ENCODE data around the gene COL11A2.

Gene COL11A2

DNA sequence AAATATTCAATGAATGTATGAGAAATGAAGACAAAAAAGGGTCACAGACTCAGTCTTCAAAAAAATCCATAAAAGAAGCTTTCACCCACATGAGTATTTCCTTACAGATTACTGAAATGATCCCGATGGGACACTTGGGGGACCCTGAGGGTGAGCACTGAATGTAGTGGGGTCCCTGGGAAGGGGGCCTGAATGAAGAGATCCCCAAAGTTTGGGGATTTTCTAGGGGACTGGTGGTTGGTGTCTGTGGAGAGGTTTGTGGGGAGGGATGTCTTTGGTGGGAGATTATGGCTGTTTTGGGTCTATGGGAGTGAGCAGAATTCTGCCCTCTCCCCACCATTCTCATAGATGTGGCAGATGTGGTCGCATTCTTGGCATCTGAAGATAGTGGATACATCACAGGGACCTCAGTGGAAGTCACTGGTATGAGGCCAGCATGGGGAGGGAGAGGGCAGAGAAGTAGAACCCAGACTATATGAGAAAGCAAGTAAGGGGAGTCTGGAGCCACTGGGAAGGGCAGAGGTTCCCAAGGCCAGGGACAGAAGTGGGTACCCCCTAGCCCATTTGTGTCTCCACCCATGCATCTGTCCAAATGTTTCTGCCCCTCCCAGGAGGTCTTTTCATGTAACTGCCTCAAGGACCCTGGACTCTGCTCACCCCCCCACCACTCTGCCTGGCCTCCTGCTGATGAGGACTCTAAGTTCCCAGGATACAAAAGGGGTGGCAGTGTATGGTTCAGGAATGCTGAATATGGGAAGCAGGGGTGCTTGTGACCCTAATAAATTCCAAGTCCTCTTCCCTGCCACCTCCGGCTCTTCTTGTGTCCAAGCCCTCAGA lies 14.0 kb upstream of the COL11A2 start:
- DNase-seq = no peak

DNA sequence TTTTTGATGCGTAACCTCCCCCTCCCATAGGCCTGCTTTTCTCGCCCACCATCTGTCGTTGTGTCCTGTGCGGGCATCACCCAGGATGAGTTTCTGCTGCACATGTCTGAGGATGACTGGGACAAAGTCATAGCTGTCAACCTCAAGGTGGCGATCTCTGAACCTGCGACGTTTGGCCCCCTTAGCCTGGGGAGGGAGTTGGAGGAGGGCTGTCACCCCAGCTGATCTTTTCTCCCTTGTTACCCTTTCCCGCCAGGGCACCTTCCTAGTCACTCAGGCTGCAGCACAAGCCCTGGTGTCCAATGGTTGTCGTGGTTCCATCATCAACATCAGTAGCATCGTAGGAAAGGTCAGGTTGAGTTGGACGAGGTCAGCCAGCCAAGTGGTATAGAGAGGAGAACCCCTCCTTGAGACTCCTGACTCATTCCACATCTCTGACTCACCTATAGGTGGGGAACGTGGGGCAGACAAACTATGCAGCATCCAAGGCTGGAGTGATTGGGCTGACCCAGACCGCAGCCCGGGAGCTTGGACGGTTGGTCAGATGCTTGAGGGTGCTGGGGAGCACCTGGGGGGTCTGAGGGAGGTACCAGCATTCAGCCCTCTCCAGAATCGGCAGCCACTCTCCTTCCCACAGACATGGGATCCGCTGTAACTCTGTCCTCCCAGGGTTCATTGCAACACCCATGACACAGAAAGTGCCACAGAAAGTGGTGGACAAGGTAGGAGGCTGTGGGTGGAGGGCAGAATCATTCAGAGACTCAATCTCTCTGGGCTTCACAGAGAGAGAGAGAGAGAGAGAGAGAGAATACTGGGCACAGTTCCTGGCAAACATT lies 13.1 kb upstream of the COL11A2 start:
- DNase-seq = no peak

DNA sequence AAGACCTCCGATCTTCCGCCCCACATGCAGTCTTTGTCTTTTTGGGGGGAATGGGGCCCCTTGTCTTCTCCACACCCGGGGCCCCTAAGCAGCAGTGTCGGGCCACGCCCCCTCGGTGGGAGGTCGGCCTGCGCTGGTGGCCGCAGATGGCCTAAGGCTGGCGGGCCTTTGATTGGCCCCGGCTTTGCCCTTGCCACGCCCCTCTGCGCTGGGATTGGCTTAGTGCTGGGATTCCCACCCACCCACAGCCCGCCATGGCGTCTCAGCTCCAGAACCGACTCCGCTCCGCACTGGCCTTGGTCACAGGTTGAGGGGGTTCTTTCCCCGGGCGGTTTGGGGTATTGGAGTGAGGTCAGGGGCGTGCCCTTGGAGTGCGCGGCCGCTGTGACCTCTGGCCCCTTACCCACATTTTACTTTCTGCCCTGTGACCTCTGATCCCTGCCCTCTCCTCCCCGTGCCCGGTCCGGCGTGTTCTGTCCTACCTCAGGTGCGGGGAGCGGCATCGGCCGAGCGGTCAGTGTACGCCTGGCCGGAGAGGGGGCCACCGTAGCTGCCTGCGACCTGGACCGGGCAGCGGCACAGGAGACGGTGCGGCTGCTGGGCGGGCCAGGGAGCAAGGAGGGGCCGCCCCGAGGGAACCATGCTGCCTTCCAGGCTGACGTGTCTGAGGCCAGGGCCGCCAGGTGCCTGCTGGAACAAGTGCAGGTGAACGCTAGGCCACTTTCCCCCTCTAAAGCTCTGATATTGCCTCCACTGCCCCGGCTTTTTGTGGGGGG lies 12.3 kb upstream of the COL11A2 start, which contains the start of gene HSD17B8:
Gene HSD17B8, plus strand, starts transcription at position 241 of the 776 bp plus-strand sequence. Its CDS starts 14 bp downstream, at position 255.
- DNase-seq = peak; percentile 72

DNA sequence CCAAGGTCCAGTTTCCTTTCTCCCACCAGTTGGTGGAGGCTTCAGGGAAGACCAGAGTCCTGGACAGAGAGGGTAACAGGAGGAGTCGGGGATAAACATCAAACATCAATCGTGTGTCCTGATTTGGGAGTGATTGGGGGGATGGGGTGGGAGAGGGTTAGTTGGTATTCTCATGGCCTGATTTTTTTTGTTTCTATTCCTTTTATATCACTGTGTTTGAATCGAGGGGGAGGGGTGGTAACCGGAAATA lies 11.8 kb upstream of the COL11A2 start:
- no peak for DNase-seq

DNA sequence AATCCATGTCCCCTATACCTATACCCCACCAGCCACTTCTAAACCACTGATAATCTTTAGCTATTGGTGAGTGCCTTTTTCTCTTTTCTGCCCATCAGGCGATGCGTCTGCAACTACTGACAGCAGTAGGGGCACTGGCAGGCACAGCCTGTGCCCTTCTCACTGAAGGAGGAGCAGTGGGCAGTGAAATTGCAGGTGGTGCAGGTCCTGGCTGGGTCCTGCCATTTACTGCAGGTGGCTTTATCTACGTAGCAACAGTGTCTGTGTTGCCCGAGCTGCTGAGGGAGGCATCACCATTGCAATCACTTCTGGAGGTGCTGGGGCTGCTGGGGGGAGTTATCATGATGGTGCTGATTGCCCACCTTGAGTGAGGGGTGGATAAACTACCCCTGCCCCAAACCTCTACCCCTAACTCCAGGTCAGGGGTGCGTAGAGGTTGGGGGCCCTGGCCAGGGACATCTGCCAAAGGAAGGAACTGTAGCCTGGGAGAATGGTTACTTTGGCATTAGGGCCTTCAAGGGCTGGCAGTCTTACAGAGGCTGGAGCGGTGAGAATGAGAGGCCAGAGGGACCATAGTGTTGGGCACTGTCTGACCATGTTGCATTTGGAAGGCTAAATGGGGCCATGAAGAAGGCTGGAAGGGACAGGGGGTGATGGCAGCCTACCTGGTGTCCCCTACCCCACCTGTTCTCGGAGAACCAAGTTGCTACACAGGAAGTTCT lies 11.3 kb upstream of the COL11A2 start:
- no peak for DNase-seq

DNA sequence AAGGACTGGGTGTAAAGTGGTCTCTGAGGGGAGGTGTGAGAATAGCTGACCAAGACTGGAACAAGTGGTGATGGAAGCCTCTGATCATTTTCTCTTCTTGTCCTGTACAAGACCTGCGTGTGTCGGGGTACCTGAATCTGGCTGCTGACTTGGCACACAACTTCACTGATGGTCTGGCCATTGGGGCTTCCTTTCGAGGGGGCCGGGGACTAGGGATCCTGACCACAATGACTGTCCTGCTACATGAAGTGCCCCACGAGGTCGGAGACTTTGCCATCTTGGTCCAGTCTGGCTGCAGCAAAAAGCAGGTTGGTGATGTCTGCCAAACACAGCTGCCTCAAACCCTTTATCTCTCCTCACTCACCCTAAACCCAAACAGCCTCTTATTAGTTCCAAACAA lies 10.5 kb upstream of the COL11A2 start:
- no peak for DNase-seq

DNA sequence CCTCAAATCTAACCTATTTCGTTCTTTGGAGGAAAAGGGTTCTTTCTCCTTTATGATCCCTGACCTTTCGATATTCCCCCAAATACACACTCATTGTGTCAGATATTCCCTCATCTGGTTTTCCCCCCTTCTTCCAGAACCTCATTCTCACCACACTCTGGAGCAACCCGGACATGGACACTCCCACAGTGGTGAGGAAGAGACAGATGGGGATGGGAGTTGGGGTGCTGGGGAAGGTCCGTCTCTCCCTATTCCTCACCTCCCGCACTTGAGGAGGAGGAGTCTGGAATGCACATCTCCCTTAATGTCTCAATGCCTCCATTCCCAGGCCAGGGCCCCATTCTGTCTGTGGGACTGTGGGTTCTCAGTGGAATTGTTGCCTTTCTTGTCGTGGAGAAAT lies 9.7 kb upstream of the COL11A2 start:
- DNase-seq = no peak

DNA sequence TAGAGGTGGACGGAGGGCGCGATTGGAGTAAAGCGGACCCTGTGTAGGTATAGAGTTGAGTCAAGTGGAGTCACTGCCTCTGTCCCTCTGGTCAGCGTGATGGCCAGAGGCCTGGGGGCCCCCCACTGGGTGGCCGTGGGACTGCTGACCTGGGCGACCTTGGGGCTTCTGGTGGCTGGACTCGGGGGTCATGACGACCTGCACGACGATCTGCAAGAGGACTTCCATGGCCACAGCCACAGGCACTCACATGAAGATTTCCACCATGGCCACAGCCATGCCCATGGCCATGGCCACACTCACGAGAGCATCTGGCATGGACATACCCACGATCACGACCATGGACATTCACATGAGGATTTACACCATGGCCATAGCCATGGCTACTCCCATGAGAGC lies 8.9 kb upstream of the COL11A2 start:
- DNase-seq = no peak

DNA sequence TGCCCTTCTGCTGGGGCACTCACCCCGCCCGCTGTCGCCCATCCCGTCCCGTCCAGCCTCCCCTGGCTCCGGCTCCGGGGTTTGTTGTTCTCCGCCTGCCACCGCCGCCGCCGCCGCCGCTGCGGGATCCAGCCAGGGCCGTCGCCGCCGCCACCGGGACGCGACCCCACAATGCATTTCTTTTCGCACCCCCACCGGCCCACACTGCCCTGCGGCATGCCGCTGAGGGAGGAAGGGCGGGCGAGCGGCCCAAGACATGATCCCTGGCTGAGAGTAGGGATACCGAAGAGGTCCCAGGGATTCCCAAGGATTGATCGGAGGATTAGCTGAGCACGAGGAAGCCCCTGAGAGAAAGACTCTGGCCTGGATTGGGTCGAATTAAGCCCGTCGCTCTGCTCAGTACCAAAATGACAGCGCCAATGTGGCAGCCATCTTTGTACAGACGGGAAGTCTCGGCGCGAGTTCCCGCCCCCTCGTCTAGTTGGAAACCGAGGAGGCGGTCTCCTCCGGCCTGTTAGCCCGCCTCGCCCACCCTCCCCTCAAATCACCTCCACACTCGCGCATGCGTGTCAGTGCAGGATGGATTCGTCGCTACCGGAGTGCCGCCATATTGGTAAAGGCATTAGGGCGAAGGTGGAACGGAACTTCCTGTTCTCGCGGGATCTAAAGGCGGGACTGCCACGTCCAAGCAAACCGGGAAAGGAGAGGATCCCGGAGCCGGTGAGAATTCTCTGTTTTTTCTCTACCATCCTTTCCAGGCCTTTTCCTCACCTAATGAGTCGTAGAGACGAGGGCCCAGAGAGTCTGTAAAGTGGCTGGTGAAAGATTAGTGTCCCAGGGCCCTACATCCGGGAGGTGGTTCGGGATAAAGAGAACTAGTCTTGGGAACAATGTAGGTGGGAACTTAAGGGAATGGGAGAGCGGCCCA lies 8.2 kb upstream of the COL11A2 start, which contains the start of the genes RXRB and SLC39A7:
Gene RXRB, minus strand, starts transcription at position 447 of the 928 bp plus-strand sequence. Its CDS starts 189 bp downstream, at position 258.
Gene SLC39A7, plus strand, starts transcription at position 649 of the 928 bp plus-strand sequence. CDS start 379 bp downstream, outside the sequence.
- peak; percentile 99 for DNase-seq

DNA sequence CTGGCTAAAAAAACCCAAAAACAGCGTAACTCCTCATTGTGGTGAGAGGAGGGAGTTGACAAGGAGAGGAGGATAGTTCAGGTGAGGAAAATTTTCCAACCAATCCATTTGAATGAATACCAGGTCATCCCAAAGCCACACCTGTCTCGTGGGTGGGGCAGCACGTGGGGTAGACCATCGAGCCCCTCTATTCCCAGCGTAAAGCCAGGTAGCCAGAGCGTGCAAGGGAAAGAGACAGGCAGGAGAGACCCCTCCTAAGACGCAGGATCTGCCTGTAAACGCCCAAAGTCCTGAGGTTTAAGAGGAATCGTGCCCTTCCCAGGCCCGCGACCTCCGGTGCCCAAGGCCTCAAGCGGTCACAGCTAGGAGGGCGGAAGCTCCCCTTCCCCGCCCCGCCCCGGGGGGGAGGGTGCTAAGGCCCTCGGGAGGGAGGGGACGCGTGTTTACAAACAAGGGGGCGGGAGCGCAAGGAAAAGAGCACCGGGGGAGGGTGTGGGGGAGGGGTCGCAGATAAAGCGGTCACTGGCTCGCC lies 7.5 kb upstream of the COL11A2 start:
- peak; percentile 57 for DNase-seq

DNA sequence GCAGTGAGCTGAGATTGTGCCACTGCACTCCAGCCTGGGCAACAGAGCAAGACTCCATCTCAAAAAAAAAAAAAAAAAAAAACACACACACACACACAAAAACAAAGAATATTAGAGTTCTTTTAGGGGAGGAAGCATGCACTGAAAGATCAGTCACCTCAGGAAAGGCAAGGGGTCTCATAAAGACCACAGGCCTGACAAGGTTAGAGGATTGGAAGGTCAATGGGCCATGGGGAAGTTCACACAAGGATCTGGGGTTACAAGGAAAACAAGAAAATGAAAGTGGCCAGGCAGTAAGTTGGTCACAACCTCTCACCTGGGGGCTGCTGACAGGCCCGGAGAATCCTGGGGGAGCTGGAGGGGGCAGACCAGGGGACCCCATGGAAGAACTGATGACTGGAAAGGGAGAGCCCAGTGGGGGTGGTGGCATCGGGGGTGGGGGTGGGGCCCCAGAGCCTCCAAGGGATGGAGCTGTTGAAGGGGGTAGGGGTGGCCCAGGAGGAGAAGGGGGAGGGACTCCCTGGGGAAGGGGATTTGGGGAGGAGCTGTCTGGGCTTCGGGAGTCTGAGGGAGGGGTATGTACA lies 6.7 kb upstream of the COL11A2 start:
- DNase-seq = no peak

DNA sequence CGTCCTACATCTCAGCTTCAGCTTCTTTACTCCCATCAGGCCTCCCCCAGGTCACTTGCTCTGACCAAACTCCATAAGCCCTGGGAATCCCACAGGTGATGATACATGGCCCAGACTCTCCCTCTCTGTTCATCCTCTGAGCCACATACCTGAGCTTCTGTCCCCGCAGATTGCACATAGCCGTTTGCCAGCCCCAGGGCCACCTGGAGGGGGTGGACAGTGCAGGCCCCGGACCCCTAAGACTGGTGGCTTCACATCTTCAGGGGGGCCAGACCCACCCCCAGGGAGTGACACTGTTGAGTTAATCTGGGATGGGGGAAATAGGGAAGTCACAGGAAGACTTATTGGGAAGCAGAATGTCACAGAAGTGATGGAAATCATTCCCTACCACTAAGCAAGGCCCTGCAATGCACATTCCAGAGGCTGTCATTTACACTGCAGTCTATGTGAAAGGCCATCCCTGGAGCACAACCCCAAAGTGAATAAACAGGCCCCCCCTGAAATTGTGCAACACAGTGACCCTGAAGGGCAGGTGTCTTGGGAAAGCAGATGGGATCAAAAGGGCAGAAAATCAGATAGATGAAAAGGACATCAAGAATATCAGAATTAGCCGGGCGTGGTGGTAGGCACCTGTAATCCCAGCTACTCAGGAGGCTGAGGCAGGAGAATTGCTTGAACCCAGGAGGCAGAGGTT lies 6.0 kb upstream of the COL11A2 start:
- no peak for DNase-seq

DNA sequence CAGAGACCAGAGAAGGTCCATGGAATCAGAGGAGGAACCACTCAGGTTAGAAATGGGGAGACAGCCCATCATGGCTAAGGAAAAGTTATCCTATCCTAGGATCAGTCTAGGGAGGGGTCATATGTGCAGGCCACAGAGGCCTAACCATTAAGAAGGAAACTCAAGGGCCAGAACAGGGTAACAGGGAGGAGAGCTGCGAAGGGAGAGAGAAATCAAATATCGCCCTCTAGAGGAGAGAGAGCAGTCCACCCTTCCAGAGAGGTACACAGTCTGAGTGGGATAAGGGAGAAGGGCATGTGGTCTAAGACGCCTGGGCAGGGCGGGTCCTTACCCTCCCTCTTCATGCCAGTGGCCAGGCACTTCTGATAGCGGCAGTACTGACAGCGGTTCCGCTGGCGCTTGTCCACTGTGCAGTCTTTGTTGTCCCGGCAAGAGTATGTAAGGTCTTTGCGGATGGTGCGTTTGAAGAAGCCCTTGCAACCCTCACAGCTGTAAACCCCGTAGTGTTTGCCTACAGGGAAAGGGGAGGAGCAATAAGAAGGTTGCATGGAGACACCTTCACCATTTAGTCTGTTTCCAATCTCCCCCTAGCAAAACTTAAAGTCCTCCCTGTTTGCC lies 5.3 kb upstream of the COL11A2 start:
- DNase-seq = no peak

DNA sequence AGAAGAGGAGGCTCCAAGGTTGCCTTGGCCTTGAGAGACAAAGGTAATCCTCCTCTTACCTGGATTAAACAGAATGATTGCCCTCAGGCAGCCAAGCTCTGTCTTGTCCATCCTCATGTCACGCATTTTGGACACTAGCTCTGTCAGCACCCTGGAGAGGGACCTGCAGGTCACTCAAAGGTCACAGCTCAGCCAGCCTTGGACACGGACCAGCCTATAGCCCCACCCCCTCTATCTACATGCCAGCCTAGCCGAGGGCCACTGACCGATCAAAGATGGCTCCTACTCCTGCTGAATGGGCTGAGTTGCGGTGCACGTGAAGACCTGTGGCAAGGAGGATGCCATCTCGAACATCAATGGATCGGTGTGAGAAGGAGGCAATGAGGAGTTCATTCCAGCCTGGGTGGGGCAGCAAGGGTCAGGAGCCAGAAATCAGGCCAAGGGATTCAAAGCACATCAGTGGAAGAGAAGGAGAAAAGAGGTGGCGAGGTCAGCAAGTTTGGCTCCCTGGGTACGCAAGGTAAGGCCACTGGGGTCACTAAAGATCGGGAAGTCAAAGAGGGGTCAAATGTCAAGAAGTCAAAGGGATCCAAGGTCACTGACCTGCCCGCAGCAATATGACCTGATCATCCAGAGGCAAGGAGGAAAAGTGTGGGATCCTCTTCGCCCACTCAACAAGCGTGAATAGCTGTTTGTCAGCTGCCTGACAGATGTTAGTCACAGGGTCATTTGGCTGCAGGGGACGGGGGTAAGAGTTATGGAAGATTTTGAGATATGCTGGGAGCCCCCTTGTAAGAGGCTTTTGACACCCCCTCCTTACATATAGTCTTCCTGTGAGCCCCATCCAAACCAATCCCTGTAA lies 3.3 kb upstream of the COL11A2 start:
- DNase-seq = no peak

DNA sequence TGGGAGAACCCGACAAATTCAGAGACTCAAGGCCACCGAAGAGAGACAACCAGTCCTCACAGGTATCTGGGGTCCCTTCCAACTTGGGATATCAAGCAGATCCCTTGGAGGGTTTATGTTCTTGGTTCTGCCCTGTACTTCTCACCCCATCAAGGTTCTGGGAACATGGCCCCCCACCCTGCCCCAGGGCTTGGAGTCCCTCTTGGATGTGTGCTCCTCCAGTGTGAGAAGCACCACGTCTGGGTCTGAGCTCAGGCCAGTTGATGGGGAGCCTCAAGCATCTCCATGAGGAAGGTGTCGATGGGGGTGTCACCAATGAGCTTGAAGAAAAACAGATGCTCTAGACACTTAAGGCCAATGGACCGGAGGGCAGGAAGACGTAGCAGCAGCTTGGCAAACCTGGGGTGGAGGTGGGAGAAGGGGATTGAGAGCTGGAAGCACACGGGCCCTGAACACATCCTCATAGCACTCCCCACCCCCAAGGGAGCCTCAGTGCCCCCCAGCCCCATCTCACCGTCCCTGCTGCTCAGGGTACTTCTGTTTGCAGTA lies 2.2 kb upstream of the COL11A2 start:
- DNase-seq = no peak

DNA sequence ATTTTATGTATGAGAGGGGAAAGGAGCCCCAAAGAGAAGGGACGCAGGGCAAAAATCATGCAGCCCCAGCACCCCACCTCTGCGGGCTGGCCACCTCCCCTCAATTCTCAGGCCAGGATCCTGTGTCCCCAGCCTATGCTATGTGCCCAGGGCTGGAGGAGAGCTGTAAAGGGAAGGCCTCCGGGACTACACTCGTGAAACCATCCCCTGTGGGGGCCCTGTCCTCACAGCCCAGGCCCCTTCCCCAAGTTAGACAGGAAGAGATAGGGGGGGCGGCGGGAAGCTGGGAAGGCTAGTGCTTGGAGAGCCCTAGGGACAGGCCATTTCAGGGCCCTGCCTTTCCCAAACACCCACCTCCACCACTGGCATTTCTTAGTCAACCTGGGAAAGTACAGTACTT lies 1.4 kb upstream of the COL11A2 start:
- no peak for DNase-seq

DNA sequence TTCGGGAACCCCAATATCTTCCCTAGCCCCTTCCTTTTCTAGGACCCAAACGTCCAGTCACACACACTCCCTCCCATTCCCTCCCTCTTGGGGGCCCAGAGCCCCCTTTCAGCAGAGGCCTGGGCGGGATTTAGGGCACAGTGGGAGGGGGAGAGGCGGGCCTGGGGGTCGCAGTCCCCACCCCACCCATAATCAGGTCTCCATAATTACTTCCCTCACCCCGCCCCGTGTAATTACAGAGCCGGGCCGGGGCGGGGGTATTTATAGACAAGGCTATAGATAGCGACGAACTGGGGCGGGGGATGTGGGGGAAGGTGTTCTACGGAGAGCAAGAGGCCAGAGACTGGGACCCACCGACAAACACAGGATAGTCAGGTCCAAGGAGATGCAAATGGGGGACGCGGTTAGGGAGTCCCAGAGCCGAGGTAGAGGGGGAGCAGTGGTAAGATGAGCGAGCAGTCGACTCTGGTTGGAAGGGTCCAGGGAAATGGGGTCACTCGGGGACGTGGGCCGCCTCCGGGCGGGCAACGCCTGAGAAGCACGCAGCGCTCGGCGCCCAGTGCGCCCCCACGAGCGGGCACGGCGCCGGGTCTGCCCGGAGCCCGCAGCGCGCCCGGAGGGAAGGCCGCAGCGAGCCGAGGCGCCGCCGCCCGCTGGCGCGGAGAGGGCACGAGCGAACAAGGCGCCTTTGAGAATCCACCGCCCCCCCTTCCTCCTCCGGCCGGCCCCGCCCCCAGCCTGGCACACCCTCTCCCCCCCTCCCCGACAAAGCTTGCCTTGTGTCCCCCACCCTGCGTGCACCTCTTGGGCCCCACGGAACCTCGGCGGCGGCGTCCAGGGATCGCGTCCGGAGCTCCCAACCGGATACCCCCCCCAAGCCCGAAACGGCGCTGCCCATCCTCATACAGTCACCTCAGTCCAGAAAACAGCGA lies 670 bp upstream of the COL11A2 start:
- no peak for DNase-seq
